Measurements from ENCODE around the gene EDARADD. TPM values are rescaled to one million over a fixed set of nuclear protein-coding genes. Genes with fewer than 3 reads are reported as not detected.
A peak's percentile ranks its signal among the peaks of the same experiment; 100 is the strongest.

The EDARADD gene
- total RNA-seq, 1 experiment from 2014 or later: 35.4 TPM

DNA sequence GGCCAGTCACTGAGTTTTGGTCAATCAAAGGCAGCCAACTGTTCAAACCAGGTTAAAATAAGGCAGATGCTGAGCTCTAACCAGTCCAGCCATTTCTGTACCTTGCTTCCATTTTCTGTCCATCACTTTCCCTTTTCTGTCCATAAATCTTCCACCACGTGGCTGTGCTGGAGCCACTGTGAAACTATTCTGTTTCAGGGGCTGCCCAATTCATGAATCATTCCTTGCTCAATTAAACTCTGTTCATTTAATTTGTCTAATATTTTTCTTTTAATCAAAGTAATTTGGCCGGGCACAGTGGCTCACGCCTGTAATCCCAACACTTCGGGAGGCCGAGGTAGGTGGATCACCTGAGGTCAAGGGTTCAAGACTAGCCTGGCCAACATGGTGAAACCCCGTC is 107.0 kb downstream of the EDARADD start:
- intact Hi-C loops (cut with micrococcal nuclease; ENCODE audit: unreplicated experiment): no loop called here
- POLR2A ChIA-PET: interaction anchor here (0.6 kb wide), 1 partner anchor 17 kb away, joined by 4 read pairs; no protein-coding TSS in a partner anchor
- peak overlapping the region; percentile 100 for H3K27ac ChIP-seq (ENCODE audit: low read length)

DNA sequence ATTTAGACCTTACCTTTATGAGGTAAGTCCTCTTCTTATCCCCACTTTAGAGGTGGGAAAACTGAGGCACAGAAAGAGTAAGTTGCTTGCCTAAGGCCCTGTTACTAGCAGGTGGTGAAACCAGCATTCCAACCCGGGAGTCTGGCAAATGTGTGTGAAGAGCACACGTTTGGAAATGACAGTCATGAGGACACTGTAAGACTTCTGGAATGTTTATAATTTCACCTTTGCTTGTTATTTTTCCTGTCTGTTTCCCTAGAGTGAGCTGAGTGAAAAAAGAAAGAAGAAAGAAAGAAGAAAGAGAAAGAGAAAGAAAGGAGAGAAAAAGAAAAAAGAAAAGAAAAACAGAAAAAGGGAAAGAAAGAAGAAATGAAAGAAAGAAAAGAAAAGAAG is 108.5 kb downstream of the EDARADD start:
- TF ChIP-seq, protein P1, sequence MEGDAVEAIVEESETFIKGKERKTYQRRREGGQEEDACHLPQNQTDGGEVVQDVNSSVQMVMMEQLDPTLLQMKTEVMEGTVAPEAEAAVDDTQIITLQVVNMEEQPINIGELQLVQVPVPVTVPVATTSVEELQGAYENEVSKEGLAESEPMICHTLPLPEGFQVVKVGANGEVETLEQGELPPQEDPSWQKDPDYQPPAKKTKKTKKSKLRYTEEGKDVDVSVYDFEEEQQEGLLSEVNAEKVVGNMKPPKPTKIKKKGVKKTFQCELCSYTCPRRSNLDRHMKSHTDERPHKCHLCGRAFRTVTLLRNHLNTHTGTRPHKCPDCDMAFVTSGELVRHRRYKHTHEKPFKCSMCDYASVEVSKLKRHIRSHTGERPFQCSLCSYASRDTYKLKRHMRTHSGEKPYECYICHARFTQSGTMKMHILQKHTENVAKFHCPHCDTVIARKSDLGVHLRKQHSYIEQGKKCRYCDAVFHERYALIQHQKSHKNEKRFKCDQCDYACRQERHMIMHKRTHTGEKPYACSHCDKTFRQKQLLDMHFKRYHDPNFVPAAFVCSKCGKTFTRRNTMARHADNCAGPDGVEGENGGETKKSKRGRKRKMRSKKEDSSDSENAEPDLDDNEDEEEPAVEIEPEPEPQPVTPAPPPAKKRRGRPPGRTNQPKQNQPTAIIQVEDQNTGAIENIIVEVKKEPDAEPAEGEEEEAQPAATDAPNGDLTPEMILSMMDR (IDR thresholded peaks at IDR 0.05): no peak
- TF ChIP-seq SIN3A (IDR thresholded peaks at IDR 0.05; ENCODE audit: borderline replicate concordance, insufficient read depth, low read depth, low read length) (no peak), TCF7L2 (IDR thresholded peaks at IDR 0.05; ENCODE audit: low read depth, low read length) (no peak), POLR2AphosphoS5 (IDR thresholded peaks at IDR 0.05; ENCODE audit: low read depth, low read length) (no peak)
- TF ChIP-seq, protein P2, sequence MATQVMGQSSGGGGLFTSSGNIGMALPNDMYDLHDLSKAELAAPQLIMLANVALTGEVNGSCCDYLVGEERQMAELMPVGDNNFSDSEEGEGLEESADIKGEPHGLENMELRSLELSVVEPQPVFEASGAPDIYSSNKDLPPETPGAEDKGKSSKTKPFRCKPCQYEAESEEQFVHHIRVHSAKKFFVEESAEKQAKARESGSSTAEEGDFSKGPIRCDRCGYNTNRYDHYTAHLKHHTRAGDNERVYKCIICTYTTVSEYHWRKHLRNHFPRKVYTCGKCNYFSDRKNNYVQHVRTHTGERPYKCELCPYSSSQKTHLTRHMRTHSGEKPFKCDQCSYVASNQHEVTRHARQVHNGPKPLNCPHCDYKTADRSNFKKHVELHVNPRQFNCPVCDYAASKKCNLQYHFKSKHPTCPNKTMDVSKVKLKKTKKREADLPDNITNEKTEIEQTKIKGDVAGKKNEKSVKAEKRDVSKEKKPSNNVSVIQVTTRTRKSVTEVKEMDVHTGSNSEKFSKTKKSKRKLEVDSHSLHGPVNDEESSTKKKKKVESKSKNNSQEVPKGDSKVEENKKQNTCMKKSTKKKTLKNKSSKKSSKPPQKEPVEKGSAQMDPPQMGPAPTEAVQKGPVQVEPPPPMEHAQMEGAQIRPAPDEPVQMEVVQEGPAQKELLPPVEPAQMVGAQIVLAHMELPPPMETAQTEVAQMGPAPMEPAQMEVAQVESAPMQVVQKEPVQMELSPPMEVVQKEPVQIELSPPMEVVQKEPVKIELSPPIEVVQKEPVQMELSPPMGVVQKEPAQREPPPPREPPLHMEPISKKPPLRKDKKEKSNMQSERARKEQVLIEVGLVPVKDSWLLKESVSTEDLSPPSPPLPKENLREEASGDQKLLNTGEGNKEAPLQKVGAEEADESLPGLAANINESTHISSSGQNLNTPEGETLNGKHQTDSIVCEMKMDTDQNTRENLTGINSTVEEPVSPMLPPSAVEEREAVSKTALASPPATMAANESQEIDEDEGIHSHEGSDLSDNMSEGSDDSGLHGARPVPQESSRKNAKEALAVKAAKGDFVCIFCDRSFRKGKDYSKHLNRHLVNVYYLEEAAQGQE (IDR thresholded peaks at IDR 0.05; ENCODE audit: insufficient read depth in 1 of 2, low read depth in 2 of 2, low read length in 1 of 2): no peak
- H3K9me3 ChIP-seq (ENCODE audit: control insufficient read depth, insufficient read depth, low read depth, low read length): no peaks in the 10 kb centered on the region
- in situ Hi-C loops (cut with HindIII; ENCODE audit: low pct_unique_long_range_greater_than_20kb, low sequenced_read_pairs): no loop called here
- H3K27ac ChIP-seq (ENCODE audit: low read length): peak overlapping the region; percentile 100
- intact Hi-C loops (cut with micrococcal nuclease; ENCODE audit: unreplicated experiment): no loop called here
- POLR2A ChIA-PET: interaction anchor here (0.8 kb wide), 1 partner anchor 32 kb away, joined by 29 read pairs; no protein-coding TSS in a partner anchor
- no TSS peak for BruUV-seq (replicated peaks)
- DNase-seq (ENCODE audit: low read depth, low spot score) (no peak), ATAC-seq (peak; percentile 55; the same call in 1 of the 2 replicates)
- H3K4me1 ChIP-seq (ENCODE audit: control insufficient read depth, insufficient read depth, low read length): peaks cover 44% of the 10 kb centered on the region
- no peaks in the 10 kb centered on the region for H3K27me3 ChIP-seq (ENCODE audit: control insufficient read depth, insufficient read depth, low read length)
- no peak overlapping the region; a peak in 1 of 4 replicates for H3K4me3 ChIP-seq (ENCODE audit: low read depth in 2 of 2, low read length in 2 of 2)
- CTCF ChIA-PET: no interaction called here
- H3K36me3 ChIP-seq (ENCODE audit: control insufficient read depth, insufficient read depth, low read length): no peaks in the 10 kb centered on the region

More for the DNA sequence above, 107.0 kb downstream of the EDARADD start:
- Histone ChIP-seq H3K4me1 (ENCODE audit: control insufficient read depth, insufficient read depth, low read length) (peaks cover 35% of the 10 kb centered on the region), H3K9me3 (ENCODE audit: control insufficient read depth, insufficient read depth, low read depth, low read length) (no peaks in the 10 kb centered on the region), H3K27me3 (ENCODE audit: control insufficient read depth, insufficient read depth, low read length) (no peaks in the 10 kb centered on the region), H3K4me3 (ENCODE audit: low read depth in 2 of 2, low read length in 2 of 2) (no peak overlapping the region), H3K36me3 (ENCODE audit: control insufficient read depth, insufficient read depth, low read length) (no peaks in the 10 kb centered on the region)
- in situ Hi-C loops (cut with HindIII; ENCODE audit: low pct_unique_long_range_greater_than_20kb, low sequenced_read_pairs): no loop called here
- ATAC-seq (no peak), DNase-seq (ENCODE audit: low read depth, low spot score) (no peak)
- no TSS peak for BruUV-seq (replicated peaks)
- TF ChIP-seq, protein P1 (IDR thresholded peaks at IDR 0.05): no peak
- no peak for TF ChIP-seq SIN3A (IDR thresholded peaks at IDR 0.05; ENCODE audit: borderline replicate concordance, insufficient read depth, low read depth, low read length)
- TF ChIP-seq, protein P2 (IDR thresholded peaks at IDR 0.05; ENCODE audit: insufficient read depth in 1 of 2, low read depth in 2 of 2, low read length in 1 of 2): no peak
- TF ChIP-seq TCF7L2 (IDR thresholded peaks at IDR 0.05; ENCODE audit: low read depth, low read length): no peak
- CTCF ChIA-PET: no interaction called here
